Ramos (cell line): Measurements from ENCODE around the gene MIF.
"Not testable (repeated sequence)": the region's sequence is repeated elsewhere in the genome, so short reads cannot be mapped to it uniquely, and the experiment has no call there.

Experiments used
- in situ Hi-C: fragments of 300-500 bp; cut with MboI; formaldehyde crosslinking; loops from one replicate; pipeline ENCODE4 v1.14.3; 2022; ENCODE audit warnings: low sequenced_read_pairs; ENCODE audit not compliant: unreplicated experiment

The MIF gene

DNA sequence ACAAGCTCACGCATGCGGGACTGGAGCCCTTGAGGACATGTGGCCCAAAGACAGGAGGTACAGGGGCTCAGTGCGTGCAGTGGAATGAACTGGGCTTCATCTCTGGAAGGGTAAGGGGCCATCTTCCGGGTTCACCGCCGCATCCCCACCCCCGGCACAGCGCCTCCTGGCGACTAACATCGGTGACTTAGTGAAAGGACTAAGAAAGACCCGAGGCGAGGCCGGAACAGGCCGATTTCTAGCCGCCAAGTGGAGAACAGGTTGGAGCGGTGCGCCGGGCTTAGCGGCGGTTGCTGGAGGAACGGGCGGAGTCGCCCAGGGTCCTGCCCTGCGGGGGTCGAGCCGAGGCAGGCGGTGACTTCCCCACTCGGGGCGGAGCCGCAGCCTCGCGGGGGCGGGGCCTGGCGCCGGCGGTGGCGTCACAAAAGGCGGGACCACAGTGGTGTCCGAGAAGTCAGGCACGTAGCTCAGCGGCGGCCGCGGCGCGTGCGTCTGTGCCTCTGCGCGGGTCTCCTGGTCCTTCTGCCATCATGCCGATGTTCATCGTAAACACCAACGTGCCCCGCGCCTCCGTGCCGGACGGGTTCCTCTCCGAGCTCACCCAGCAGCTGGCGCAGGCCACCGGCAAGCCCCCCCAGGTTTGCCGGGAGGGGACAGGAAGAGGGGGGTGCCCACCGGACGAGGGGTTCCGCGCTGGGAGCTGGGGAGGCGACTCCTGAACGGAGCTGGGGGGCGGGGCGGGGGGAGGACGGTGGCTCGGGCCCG is at the start of gene MIF:
Gene MIF, plus strand, starts transcription at position 439 of the 765 bp plus-strand sequence. Its CDS starts 92 bp downstream, at position 531.
- in situ Hi-C loops = no loop called here

DNA sequence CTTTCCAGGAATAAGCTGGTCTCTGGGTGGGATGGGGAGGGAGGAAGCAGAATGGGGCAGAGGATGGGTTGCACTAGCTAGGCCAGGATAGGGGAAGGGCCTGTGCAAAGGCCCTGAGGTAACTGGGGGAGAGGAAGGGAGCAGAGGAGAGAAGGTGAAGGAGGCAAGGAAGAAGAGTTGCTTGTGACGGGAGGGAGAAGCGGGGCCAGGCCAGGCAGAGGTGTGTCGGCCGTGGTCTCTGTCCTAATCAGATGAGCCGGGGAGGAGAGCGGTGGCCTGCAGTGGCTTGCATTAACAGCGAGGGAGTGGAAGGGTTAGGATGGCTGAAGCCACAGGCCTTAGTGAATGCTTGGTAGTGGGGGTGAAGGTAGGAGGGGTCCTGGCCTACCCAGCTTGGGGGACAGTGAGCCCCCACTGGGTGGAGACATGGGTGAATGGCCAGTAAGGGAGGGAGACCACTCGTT is 49.4 kb upstream of the MIF start:
- in situ Hi-C loops = loop anchor here (5.0 kb wide), 1 partner anchor 72 kb away; the partner anchor contains the start of gene MMP11

DNA sequence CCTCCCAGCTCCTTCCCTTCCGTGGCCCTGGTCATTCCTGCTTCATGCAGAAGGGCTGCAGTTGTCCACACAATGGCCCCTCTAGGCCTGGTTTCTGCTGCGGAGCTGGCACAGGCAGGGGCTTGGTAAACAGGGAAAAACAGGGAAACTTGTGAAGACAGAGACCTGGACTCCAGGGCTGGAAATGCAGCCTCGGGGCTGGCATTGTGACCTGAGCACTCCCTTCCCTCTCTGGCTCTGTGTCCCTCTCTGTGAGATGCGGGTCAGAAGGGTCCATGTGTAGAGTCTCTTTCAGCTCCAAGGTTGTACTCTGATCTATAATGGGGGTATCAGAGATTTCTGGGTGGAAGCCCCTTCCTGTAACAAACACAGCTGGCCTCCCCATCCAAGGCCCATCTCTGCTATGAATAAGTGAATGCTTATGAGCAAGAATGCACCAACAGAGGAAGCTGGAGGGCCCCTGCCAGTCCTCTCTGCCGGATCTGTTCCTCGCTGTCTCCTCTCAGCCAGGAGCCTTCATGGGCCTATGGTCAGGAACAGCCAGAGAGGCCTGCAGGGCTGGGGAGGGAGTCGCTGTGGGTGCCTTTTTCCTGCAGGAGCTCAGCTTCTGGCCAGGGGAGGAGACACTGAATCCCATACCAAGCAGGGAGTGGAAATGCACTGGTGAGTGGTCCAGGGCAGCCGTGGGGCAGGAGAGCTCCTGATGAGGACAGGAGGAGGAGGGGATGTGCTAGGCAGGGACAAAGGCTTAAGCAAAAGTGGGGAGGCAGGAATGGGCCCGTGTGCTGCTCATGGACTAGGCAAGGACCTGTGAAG is 48.7 kb upstream of the MIF start:
- in situ Hi-C loops = loop anchor here (5.0 kb wide), 1 partner anchor 73 kb away; the partner anchor contains the start of gene MMP11

DNA sequence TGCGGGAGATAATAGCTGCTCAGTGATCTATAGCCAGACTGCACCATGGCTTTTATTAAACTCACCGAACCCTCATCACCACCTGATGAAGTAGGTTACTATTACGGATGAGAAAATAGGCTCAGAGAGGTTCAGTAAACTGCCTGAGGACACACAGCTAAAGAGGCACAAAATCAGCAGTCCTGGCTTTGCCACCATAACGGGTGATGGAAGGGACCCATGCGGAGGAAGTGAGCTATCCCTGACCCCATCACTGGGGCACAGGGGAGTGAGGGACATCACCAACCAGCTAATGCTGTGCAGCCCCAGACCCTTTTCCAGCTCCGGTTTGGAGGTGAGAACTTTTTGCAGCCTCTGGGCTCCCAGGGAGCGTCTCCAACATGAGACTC is 48.1 kb upstream of the MIF start:
- in situ Hi-C loops = loop anchor here (5.0 kb wide), 1 partner anchor 74 kb away; the partner anchor contains the start of gene MMP11

DNA sequence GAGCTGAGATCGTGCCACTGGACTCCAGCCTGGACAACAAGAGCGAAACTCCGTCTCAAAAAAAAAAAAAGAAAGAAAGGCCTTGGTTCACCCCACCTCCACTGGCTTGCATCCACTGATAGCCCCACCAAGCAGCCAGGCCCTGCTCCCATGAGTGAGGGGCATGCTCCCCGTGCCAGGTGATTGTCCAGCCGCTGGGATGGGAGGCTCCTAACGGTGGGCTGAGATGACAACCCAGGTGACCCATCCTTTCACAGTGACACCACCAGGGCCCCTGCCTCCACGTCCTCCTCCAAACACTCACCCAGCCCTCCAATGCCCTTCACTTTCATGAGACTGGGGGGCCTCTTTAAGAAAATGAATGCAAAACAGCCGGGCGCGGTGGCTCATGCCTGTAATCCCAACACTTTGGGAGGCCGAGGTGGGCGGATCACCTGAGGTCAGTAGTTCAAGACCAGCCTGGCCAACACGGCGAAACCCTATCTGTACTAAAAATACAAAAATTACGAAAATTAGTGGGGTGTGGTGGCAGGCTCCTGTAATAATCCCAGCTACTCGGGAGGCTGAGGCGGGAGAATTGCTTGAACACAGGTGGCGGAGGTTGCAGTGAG is 46.8 kb upstream of the MIF start:
- in situ Hi-C loops = loop anchor here (5.0 kb wide), 1 partner anchor 75 kb away; the partner anchor contains the start of gene MMP11

DNA sequence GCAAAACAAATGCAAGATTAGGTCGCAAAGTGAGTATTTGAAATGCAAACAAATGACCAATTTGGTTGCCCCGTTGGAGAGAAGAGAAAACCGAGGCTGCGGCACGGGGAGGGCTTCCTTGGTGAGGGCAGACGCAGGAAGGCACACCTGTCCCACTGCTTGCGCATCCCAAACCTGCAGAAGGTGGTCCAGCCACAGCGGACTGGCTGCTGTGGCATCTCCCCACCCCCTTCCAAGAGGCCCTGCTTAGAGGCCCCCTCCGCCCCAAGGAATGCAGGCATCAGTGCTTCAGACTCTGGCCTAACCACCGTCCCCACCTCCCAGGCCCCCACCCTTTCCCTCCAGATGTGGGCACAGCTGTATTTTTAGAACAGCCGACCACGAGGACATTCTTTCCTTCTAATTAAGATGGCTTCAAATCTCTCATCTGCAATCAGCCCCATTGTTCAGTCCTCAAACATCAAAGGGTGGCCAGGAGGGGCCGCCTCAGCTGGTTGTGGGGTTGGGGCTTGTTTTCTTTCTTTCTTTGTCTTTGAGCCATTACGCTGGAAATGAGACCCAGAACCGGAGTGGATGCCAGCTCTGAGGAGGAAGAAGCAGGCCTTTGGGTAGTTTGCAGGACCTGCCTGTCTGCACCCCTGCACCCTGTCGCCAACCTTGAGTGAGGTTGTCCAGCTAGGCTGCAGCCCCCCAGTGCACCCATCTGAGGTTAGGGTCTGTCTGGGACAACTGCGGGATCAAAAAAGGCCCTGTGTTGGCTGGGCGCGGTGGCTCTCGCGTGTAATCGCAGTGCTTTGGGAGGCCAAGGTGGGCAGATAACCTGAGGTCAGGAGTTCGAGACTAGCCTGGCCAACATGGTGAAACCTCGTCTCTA is 46.0 kb upstream of the MIF start:
- in situ Hi-C loops = loop anchor here (5.0 kb wide), 1 partner anchor 76 kb away; the partner anchor contains the start of gene MMP11

DNA sequence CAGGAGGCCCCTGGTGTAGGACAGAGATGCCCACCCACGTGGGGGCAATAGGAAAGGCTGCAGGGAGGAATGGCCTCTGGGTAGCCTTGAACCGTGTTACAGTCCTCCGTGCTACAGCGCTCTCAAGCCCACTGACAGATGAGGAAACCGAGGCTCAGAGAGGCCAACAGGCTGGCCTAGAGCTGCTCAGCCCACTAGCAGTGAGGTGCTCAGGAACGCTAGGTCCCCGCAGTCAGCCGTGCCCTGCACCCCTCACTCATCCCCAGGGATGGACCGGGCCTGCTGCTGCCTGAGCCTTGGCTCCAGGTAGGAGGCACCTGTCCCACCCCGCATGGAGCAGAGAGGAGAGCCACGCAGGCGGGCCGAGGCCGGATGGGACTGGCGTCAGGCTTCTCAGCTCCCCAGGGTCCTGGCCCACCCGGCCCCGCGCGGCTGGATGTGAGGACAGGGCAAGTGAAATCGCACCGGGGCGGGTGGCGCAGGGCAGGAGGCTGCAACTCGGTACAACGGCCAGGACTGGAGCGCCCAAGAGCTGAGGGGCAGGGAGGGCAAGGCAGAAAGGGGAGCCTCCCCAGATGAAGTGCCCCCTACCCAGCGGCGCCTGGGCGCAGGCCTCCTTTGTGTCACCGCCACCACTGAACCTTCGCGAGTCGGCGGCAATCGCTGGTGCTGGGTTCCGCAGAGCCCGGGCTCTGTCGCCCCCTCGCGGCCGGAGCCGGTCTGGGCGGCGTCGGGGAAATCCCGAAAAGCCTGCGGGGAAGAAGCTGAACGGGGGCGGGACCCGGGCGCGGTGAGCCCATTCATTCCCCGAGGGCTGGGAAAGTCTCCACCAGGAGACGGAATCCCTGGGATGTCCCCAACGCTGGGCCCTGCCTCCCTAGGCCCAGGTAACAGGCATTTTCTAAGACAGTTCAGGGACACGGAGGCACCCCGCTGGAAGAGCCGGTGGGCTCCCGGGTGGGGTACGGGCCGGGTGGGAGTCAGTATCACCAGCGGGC is 44.9 kb upstream of the MIF start:
- in situ Hi-C loops = loop anchor here (5.0 to 10.0 kb wide), 3 partner anchors 77 to 305 kb away; partner anchors contain the start of gene MMP11

DNA sequence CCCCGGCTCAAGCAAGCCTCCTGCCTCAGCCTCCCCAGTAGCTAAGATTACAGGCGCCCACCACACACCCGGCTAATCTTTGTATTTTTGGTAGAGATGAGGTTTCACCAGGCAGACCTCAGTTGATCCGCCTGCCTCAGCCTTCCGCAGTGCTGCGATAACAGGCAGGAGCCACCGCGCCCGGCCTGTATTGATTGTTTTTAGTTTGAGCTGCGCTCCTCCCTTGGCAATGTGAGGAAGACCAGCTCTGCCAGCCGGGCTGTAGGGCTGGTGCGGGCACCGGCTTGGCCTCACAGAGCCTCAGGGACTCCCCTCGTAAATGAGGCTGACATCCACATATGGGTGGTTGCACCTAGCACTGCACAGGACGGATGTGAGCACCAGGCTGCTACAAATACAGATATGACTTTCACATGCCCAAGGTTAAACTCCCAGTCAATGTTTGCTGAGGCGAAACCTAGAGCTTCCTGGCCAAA is 44.0 kb upstream of the MIF start:
- in situ Hi-C loops = loop anchor here (10.0 kb wide), 2 partner anchors 235 to 305 kb away; no protein-coding TSS in a partner anchor

DNA sequence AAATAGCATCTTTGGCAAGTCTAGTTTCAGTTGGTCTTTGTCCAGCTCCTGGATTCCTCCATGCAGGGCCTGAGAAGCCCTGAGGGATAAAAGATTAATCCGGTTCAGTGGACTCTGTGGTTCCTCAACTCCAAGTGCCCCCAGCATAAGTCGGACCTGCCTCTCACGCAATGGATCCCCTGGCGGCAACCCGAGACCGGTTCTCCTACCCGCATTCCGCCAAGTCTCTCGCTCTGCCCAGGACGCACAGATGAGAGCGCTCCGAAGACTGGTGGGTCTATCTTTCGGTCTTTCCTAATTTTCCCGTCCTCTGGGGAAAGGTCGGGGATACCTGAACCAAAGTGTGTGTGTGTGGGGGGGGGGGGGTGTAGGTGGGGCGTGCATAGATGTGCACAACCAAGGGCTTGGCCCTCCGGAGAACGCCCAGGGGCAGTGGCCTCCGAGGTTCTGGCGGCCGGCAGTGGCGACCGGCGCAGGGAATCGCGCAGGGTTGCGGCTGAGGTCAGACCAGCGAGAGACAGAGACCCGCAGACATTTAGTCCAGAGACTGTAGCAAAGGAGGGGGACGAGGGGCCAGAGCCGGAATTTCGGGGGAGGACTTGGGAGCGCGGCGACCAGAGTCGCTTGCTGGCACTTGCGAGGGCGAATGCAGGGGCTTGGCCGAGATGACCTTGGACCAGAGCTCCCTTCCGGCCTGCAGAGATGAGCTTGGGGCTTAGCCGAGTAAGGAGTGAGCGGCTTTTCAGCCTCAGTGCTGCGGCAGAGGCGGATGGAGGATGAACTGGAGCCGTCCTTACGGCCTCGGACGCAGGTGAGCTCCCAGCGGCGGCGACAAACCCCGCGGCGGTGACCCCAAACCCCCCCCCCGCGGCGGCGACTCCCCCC is 37.2 kb upstream of the MIF start:
- in situ Hi-C loops = loop anchor here (10.0 kb wide), 2 partner anchors 242 to 312 kb away; no protein-coding TSS in a partner anchor

DNA sequence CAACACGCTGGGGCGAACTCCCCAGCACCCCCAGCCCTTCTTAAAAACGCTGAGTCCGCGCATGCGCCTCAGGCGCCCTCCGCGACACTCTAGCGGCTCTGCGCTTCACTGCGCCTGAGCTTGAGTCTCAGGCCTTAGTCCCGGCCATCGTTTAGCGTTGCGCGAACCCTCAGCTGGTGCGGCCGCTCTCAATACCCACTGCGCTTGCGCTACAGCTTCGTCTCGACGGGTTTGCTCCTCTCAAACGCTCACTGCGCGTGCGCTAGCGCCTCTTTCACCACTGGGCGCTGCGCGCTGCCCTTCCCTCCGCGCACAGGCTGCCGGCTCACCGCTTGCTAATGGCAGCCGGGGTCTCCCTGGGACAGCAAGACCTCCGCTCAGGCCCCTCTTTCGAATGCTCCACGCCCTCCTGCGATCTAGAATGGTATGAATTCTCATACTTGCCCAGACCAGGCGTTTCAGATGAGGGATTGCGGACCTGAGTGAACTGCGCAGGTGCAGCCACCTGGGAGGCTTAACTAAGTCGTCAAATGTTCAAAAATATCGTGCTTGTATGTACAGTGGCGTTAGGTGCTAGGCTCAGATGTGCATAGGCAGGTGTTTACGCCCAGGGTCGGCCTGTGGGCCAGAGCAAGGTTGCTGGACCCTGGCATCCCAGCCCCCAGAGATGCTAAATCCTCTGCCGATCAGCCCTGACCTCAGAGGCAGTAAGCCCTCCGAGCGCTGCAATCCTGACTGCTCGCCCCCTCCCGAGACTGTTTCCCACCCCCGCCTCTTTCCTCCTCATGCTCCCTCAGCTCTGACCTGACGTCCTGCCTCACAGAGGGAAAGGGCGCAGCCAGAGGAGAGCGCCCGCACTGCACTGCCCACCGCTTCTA is 36.3 kb upstream of the MIF start, which contains the start of gene SLC2A11:
Gene SLC2A11, plus strand, starts transcription at position 270 of the 878 bp plus-strand sequence. Its CDS starts 125 bp downstream, at position 395.
- in situ Hi-C loops = loop anchor here (10.0 kb wide), 2 partner anchors 243 to 313 kb away; no protein-coding TSS in a partner anchor

DNA sequence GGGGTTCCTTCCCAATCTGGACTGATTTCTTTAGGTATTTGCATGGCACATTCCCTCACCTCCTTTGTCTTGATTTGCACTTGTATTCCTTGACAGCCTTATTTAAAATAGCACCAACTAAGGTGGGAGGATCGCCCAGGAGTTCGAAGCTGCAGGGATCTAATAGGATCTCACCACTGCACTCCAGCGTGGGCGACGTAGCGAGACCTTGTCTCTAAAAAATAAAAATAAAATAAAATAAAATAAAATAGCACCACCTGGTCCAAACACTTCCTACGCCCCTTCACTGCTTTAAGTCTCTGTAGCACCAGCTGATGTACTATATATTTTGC is 35.7 kb upstream of the MIF start:
- in situ Hi-C loops = loop anchor here (10.0 kb wide), 2 partner anchors 244 to 314 kb away; no protein-coding TSS in a partner anchor

DNA sequence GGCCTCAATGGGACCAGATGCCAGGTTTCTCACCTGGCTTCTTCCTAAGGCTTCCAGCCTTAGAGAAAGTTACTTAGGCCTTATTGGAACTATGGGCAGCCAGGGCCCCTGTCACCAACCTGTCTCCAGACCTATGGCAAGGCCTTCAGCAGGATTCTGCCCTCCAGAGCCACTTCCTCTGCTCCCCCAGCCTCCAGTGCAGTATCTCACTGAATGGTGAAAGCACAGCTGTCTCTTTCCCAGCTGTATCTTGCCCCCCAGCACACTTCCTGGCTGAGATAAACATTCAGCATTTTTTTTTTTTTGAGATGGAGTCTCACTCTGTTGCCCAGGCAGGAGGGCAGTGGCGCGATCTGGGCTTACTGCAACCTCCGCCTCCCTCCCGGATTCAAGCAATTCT is 35.0 kb upstream of the MIF start:
- in situ Hi-C loops = loop anchor here (10.0 kb wide), 2 partner anchors 244 to 314 kb away; no protein-coding TSS in a partner anchor

DNA sequence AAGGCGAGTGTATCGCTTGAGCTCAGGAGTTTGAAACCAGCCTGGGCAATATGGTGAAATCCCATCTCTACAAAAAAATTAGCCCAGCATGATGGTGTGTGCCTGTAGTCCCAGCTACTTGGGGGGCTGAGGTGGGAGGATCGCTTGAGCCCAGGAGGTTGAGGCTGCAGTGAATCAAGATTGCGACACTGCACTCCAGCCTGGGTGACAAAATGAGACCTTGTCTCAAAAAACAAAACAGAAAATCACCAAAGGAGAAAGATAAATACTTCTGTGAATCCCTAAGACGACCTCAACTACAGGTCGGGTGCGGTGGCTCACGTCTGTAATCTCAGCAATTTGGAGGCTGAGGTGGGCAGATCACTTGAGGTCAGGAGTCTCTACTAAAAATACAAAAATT is 34.0 kb upstream of the MIF start:
- in situ Hi-C loops = not testable (repeated sequence)

DNA sequence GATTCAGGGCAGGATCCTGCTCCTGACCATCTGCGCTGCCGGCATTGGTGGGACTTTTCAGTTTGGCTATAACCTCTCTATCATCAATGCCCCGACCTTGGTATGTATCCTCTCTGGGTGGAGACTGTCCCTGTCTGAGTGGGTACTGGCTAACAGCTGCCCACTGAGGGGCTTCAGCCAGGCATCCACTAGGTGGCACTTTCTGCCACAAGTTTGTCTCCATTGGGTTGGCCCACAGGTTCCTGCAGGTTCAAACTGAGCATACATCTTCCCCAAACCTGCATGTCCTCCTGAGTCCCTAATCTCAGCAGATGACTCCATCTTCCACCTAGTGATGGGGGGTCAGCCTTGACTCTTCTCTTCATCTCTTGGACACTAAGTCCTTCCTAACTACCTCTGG is 32.1 kb upstream of the MIF start:
- in situ Hi-C loops = no loop called here

DNA sequence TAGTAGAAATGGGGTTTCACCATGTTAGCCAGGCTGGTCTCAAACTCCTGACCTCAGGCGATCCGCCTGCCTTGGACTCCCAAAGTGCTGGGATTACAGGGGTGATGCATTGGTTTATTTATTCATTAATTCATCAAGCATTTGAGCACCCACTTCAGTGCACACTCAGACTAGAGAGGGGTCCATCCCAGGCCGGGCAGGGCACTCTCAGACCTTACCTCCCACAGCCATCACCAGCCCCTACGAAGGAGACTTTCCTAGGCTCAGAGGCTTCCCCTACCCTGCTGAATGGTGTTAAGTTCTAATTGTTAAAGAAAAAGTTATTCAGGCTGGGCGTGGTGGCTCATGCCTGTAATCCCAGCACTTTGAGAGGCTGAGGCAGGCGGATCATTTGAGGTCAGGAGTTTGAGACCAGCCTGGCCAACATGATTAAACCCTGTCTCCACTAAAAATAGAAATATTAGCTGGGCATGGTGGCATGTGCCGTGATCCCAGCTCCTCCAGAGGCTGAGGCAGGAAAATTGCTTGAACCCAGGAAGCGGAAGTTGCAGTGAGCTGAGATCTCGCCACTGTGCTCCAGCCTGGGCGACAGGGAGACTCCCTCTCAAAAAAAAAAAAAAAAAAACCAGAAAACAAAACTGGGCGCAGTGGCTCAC is 29.6 kb upstream of the MIF start:
- in situ Hi-C loops = not testable (repeated sequence)
